Stromal cell of bone marrow (primary cell): Measurements from ENCODE around the gene AHDC1.

Experiments
- DNase-seq: peaks from one replicate; pipeline ENCODE4 v3.0.0-alpha.2; 2012; ENCODE audit warnings: low read depth

Gene AHDC1

DNA sequence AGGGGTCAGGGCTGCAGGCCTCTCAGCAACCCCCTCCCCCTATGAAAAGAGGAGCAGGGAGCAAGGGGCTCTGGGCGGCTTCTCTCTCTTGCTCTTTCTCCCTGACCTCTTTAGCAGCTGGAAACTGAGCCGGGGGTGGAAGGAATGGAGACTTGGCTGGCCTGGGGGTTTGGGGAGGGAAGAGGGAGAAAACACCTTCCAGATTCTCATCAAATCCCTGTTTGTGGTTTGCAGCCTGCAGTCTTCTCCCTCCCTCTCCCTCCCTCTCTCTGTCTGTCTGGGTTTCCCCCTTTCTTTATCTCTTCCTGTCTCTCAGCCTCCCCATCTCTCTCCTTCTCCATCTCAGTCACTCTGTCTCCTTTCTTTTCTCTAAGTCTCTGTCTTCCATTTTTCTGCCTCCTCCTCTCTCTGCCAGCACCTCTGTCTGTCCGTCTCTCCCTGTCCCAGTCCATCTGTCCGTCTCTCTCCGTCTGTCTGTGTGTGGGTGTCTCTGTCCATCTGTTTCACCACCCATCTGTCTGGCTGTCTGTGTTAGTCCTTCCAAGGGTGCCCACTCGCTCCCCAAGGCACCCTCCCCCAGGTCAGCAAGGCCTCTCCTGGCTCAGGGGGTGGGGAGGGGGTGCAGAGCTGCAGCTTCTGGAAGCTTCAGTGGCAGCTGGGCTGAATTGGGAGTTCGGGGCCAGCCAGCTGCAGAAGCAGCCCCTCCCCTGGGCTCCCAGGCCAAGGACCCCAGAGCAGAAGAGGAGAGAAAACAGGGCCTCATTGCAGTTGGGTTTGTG lies 6.2 kb downstream of the AHDC1 start:
- DNase-seq, result no peak

- no peak for DNase-seq
Observed at GRCh38 chr1:27596986-27597385, 7.0 kb downstream of the AHDC1 start.

- no peak for DNase-seq
Observed at GRCh38 chr1:27596261-27596660, 7.7 kb downstream of the AHDC1 start.

GRCh38 chr1:27595597-27595996 lies 8.3 kb downstream of the AHDC1 start:
- DNase-seq, result no peak

- DNase-seq, result no peak
Observed at GRCh38 chr1:27594564-27595510, 9.1 kb downstream of the AHDC1 start.

GRCh38 chr1:27593678-27594563 lies 10.0 kb downstream of the AHDC1 start:
- DNase-seq, result no peak

DNA sequence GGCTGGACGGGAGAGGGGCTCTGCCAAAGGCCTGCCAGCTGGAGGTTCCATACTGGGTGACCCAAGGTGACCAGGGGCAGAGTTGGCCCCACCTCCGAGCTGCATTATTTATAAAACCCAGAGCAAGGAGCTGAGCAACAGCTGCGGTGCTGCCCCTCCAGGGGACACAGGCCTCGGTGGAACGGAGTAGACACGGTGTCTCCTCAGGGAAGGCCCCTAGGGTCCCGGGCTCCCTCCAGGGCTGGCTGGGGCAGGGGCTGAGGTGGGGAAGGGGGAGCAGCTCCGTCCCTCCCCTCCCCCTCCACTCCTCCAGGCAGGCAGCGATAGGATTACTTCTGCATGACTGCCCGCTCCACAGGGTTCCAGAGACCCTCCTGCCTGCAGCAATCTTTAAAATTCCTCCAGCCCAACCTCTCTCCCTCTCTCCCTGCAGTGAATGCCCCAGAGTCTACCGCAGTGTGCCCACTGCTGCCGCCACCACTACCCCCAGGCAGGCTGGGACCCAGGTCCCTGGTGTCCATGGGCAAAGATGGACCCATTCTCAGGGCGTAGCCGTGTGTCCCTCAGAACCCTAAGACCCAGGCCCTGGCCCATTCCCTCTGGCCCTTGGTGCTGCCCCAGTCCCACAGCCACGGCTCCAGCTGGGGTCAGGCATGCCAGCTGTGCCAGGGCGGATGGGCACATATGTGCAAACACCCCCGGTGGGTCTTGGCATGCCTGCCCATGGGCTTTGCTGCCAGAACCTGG lies 10.8 kb downstream of the AHDC1 start:
- DNase-seq, result no peak

DNA sequence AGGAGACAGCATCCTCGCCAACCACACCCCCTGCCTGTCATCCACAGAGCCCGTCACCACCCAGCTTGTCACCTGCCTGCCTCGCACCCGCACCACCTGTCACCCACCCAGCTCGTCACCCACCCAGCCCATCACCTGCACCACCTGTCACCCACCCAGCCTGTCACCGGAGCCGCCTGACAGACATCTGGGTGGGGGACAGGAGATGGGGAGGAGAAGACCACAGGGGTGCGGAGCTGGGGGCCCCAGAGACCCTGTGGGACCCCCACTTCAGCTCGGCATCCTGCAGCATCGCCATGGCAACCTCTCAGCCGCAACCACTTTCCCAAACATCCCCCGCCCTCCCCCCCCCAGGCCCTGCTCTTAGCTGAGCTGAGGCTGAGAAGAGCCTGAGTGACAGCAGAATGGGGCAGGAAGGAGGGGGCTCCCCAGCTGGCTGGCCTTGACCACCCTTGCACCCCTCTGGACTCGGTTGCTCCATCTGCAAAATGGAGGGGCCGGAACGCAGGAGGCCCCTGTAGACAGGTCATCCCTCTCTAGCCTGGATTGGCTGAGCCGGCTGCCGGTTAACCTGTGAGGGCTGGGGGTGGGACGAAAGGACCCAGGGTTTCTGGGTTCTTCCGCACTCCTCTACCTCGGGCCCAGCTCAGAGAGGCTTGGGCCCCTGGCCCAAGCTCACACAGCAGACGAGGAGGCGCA lies 11.6 kb downstream of the AHDC1 start:
- DNase-seq, result no peak

DNA sequence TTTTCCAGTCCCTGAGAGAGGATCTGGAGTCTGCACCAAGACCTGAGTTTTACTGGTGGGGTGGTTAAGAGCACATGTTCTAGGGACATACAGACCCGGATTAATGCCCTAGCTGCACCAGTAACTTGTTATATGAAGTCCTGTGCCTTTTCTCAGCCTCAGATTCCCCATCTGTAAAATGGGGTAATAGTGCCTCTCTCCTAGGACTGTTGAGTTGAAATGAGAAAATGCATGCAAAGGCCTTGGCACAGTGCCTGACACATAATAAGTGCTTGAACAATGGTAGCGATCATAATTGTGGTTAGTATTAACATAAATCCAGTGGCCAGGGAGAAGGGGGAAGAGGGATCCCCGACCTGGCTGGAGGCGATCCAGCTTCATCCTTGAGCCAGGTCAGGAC lies 12.3 kb downstream of the AHDC1 start:
- no peak for DNase-seq

DNA sequence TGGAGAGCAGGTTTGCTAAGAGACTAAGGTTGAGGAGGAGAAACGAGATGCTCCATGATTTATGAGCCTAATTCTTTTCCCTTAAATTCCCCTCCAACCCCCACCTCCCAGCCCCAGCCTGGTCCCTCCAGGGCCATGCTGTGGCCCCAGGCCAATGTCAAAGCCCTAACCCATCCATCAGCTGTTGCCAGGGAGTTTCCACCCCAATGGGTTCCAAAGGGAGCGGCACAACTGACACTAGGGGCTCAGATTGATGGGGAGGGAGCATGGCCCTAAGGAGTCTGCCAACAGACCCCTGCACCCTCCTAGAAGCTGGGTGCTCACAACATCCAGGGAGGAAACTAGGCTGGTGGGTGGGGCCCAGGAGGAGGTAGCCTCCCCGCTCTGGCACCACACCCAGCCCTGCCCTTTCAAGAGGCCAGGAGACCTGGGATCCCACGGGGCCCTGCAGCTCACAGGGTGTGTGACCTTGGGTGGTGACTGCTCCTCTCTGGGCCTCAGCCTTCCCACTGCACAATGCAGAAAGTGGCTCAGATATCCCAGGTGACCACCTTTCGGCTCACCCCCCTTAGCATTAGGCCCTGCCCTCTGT lies 12.9 kb downstream of the AHDC1 start:
- DNase-seq, result no peak

DNA sequence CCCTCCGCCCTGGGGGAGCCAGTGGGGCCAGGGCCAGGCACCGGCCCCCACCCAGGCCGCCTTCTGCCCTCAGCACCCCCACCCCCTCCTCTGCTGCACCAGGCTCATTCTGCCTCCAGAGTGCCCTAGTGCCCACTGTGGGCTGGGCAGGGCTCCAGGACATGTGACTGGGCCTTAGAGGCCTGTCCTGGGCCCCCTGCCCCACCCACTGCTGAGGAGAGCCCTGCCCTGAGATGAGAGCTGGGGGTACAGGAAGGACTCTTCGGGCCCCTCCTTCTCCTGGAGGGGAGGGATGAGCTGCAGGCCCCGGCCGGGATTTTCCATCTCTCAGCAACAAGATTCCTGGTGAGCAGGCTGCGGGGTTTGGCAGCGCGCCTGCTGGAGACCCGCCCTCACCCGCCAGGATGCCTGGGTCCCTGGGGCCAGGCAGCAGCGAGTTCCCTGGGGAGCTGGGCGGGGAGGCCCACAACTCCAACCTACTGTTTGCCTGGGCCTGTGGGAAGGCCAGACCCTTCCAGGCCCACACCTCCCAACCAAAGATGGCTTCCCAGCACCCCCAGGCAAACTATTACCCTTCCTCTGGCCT lies 14.0 kb downstream of the AHDC1 start:
- no peak for DNase-seq

GRCh38 chr1:27589441-27589840 lies 14.5 kb downstream of the AHDC1 start:
- no peak for DNase-seq

- DNase-seq, result no peak
Observed at GRCh38 chr1:27588256-27589232, 15.4 kb downstream of the AHDC1 start.

DNA sequence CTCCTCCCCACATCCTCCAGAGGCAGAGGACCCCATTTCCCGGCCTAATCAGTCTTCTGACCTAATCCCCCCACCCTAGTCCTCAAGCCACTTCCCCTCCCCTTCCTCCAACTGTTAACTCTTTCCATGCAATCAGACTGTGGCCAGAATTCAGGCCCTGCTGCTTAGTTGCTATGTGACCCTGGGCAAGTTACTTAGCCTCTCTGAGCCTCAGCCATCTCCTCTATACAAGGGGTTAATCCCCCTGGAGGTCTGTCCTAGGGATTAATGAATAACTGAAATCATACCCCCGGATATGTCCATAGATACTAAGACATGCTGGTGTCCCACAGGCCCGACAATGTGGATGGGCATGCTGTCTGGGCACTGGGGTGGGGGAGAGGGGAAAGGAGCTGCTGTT lies 18.3 kb downstream of the AHDC1 start:
- DNase-seq, result no peak

DNA sequence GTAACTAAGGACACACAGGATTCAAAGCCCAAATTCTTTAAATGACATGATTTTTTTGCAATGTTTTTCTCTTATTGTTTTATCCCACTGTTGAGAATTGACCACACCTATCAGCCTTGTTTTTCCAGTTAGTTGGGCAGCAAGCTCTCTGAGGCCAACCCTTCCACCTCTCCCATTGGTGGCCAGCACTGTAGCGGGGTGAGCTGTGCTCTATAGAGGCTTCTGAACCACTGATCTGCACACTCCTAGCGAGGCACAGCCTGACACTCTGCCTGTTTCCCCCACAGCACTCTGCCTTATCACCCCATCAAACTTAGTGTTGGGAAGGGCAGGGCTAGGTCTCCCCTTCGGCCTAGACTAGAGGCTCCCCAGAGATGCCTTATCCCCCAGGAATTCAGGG lies 19.5 kb downstream of the AHDC1 start:
- no peak for DNase-seq

GRCh38 chr1:27583479-27583878 lies 20.5 kb downstream of the AHDC1 start:
- no peak for DNase-seq

GRCh38 chr1:27581823-27582243 lies 22.1 kb downstream of the AHDC1 start:
- DNase-seq, result no peak

DNA sequence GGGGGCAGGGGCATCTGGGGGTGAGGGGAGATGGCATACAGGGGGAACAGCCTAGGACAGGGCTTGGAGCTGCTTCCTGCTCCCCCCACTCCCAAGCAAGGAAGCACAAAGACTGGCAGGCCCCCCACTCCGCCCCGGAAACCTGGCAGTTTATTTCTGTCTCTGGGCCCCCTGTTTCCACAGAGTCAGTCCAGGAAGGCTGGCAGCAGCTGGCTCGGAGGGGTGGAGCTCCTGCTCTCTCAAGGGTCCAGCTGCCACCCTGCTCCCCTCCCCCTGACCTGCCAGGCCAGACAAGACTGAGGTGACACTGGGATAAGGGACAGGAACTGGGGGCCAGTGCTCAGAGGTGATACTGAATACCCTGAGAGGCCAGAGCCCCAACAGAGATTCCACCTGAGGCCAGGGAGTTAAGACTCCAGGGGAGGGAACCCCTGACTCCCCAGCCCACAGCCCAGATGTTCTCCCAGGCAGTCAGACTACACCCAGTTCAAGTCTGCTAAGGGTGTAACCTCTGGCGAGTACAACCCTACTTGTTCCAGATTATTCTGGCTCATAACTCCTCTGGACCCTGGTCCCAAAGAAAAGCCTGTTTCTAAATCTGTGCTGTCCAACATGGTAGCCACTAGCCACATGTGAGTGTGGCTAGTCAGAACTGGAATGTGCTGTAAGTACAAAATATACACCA lies 26.3 kb downstream of the AHDC1 start:
- DNase-seq, result no peak
